Measurements from ENCODE around the gene IGFBP6.

IGFBP6 gene

DNA sequence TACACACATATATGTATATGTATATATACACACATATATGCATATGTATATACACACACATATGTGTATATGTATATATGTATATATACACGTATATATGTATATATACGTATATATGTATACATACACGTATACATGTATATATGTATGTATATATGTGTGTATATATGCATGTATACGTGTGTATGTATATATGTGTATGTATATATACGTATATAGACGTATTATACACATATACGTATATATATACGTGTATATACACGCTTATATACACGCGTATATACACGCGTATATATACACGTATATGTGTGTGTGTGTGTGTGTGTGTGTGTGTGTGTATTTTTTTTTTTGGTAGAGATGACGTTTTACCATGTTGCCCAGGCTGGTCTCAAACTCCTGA lies 50.2 kb downstream of the IGFBP6 start:
- no peak for DNase-seq
- Histone ChIP-seq H3K27ac (ENCODE audit: insufficient read depth, low read length, poor library complexity, severe bottlenecking) (no peak overlapping the region), H3K4me3 (ENCODE audit: insufficient read depth, low read depth, low read length, poor library complexity, severe bottlenecking) (no peak overlapping the region), H3K36me3 (ENCODE audit: control insufficient read depth, insufficient read depth, low read length) (no peaks in the 10 kb centered on the region), H3K27me3 (replicated peaks; ENCODE audit: control insufficient read depth, insufficient read depth, low read length, poor library complexity, severe bottlenecking) (no peaks in the 10 kb centered on the region), H3K9me3 (ENCODE audit: control insufficient read depth, low read length) (no peaks in the 10 kb centered on the region), H3K4me1 (ENCODE audit: control insufficient read depth, insufficient read depth, low read length, poor library complexity, severe bottlenecking) (no peaks in the 10 kb centered on the region)

- no peaks in the 10 kb centered on the region for H3K27me3 ChIP-seq (replicated peaks; ENCODE audit: control insufficient read depth, insufficient read depth, low read length, poor library complexity, severe bottlenecking)
- H3K27ac ChIP-seq (ENCODE audit: insufficient read depth, low read length, poor library complexity, severe bottlenecking), result no peak overlapping the region
- H3K36me3 ChIP-seq (ENCODE audit: control insufficient read depth, insufficient read depth, low read length), result no peaks in the 10 kb centered on the region
- DNase-seq, result no peak
- H3K9me3 ChIP-seq (ENCODE audit: control insufficient read depth, low read length), result no peaks in the 10 kb centered on the region
- no peaks in the 10 kb centered on the region for H3K4me1 ChIP-seq (ENCODE audit: control insufficient read depth, insufficient read depth, low read length, poor library complexity, severe bottlenecking)
- H3K4me3 ChIP-seq (ENCODE audit: insufficient read depth, low read depth, low read length, poor library complexity, severe bottlenecking), result no peak overlapping the region
Observed at GRCh38 chr12:53151039-53151438, 53.6 kb downstream of the IGFBP6 start.
